ENCODE data around the gene ZFYVE21.

Gene ZFYVE21

GRCh38 chr14:103733651-103734050 lies 18.0 kb downstream of the ZFYVE21 start:
- no peak overlapping the region for H3K27ac Mint-ChIP-seq
- no peak for DNase-seq
- H3K27me3 Mint-ChIP-seq (ENCODE audit: low read depth, poor library complexity), result no peaks in the 10 kb centered on the region
- peaks cover 35% of the 10 kb centered on the region for H3K36me3 Mint-ChIP-seq (ENCODE audit: low read depth)
- H3K9me3 Mint-ChIP-seq, result no peaks in the 10 kb centered on the region
- H3K4me1 Mint-ChIP-seq, result peaks cover 11% of the 10 kb centered on the region
- no peak for TF ChIP-seq CTCF (IDR thresholded peaks at IDR 0.05)
- H3K4me3 Mint-ChIP-seq, result no peak overlapping the region

DNA sequence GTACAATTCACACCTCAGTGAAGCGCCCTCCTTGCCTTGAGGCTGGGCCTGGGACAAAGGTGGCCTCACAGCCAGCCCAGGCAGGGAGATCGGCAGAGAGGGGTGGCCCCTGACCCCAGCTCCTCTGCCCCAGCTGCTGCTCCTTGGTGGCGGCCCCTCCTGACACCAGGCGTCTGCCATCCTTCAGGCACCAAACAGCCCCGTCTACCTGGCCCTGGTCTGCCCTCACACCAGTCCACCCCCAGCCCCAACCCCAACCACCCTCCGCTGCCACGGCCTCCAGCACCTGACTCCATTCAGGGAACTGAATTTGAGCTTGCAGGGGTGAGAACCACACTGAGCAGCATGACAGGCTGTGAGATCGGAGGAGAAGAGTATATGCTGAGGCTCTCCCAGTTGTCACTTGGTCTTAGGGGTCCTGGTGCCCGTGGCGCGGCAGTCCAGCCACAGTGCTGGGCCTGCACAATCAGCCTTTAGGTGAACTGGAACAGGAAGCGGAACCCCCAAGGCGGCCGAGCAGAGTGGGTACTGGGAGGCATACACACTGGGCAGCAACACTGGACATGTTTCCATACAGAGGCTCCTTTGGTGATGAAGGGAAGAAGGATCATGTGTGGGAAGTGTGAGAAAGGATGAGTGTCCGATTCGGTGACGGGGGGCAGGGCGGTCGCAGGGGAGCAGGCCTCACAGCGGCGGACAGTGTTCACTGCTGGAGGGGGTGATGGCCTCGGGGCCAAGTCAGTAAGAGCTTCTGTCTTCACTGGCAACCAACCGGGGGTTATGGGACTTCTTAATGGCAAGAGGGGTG lies 18.7 kb downstream of the ZFYVE21 start:
- no peaks in the 10 kb centered on the region for H3K9me3 Mint-ChIP-seq
- H3K27ac Mint-ChIP-seq, result peak overlapping the region; percentile 87
- H3K27me3 Mint-ChIP-seq (ENCODE audit: low read depth, poor library complexity), result peaks cover under 1% of the 10 kb centered on the region
- H3K4me1 Mint-ChIP-seq, result peaks cover 14% of the 10 kb centered on the region
- TF ChIP-seq CTCF (IDR thresholded peaks at IDR 0.05), result no peak
- no peak for DNase-seq
- H3K36me3 Mint-ChIP-seq (ENCODE audit: low read depth), result peaks cover 32% of the 10 kb centered on the region
- no peak overlapping the region for H3K4me3 Mint-ChIP-seq

DNA sequence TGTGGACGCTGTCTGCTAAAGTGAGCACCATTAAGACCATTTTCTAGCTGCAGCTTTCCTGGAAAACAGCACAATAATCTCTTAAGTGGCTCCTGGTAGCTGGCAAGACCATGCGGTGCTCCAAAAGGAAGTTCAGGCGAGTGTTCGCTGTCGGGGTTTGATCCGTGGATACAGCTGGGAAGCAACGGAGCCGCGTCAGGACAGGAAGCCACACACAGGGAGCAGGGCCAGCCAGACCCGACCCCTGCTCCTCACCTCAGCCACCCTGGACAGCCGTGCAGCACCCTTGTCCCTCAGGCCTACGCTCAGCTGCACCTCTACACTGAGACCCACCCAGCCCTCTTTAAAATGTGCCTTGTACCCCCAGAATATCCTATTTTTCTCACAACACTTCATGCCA lies 19.4 kb downstream of the ZFYVE21 start:
- peaks cover 14% of the 10 kb centered on the region for H3K4me1 Mint-ChIP-seq
- no peak for TF ChIP-seq CTCF (IDR thresholded peaks at IDR 0.05)
- H3K9me3 Mint-ChIP-seq, result no peaks in the 10 kb centered on the region
- peak overlapping the region; percentile 87 for H3K27ac Mint-ChIP-seq
- peaks cover 33% of the 10 kb centered on the region for H3K36me3 Mint-ChIP-seq (ENCODE audit: low read depth)
- no peak overlapping the region for H3K4me3 Mint-ChIP-seq
- DNase-seq, result no peak
- H3K27me3 Mint-ChIP-seq (ENCODE audit: low read depth, poor library complexity), result peaks cover 3% of the 10 kb centered on the region

- peaks cover 3% of the 10 kb centered on the region for H3K27me3 Mint-ChIP-seq (ENCODE audit: low read depth, poor library complexity)
- H3K4me3 Mint-ChIP-seq, result no peak overlapping the region
- H3K9me3 Mint-ChIP-seq, result no peaks in the 10 kb centered on the region
- H3K27ac Mint-ChIP-seq, result no peak overlapping the region
- DNase-seq, result no peak
- peaks cover 14% of the 10 kb centered on the region for H3K4me1 Mint-ChIP-seq
- no peak for TF ChIP-seq CTCF (IDR thresholded peaks at IDR 0.05)
- peaks cover 35% of the 10 kb centered on the region for H3K36me3 Mint-ChIP-seq (ENCODE audit: low read depth)
Observed at GRCh38 chr14:103735439-103735814, 19.8 kb downstream of the ZFYVE21 start.

DNA sequence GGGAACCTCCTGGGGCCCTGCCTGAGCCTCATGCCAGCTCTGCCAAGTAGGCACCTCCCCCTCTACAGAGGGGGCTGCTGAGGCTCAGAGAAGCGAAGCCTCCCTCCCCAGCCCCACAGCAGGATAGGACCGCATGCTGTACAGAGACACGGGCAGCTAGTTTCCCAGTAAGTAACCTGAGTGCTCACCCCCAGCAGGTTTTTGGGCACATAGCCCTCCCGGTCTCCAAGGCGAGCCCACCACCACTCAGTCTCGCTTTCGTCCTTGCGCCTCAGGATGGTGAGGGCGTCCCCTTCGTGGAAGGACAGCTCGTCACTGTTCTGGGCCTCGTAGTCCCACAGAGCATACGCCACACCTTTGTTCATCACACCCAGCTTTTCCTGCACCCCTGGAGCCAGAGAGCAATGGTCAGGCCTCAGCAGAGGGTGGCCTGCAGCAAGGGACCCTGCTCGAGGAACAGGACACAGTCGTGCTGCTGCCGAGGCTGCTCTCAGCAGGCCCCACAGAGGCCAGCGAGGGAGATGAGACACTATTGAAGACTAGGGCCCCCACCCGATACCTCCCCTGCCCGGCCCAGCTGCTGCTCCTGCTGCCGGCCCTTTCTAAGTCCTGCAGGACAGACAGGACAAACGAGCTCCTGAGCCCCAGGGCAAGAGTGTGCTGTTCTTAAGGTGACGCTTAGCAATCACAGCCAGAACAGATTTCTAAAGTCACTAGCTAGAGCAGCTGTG lies 20.4 kb downstream of the ZFYVE21 start:
- Mint-ChIP-seq H3K9me3 (no peaks in the 10 kb centered on the region), H3K27me3 (ENCODE audit: low read depth, poor library complexity) (peaks cover 3% of the 10 kb centered on the region), H3K4me3 (no peak overlapping the region), H3K27ac (peak overlapping the region; percentile 77), H3K4me1 (peaks cover 14% of the 10 kb centered on the region), H3K36me3 (ENCODE audit: low read depth) (peaks cover 39% of the 10 kb centered on the region)
- TF ChIP-seq CTCF (IDR thresholded peaks at IDR 0.05), result no peak
- DNase-seq, result no peak
